Activated naive CD8-positive, alpha-beta T cell treated with anti-CD3 and anti-CD28 coated beads, Interleukin-2, amount 10 ng/mL, durations not matched to agents 7 days and 5 days (primary cell): Measurements from ENCODE around the gene CCDC102B. TPM values are rescaled to one million over a fixed set of nuclear protein-coding genes. Genes with fewer than 3 reads are reported as not detected.
"Not testable (repeated sequence)": the region's sequence is repeated elsewhere in the genome, so short reads cannot be mapped to it uniquely, and the experiment has no call there.

ENCODE experiments used
- ATAC-seq: fragments of 150-1000 bp; cut with Tn5 transposase; one replicate; pipeline ENCODE4 v1.10.0; 2021; ENCODE audit warnings: low read depth, moderate library complexity
- POLR2A ChIA-PET: fragments of 350-600 bp; sonication (Branson Sonifier 250); formaldehyde crosslinking; loops from one replicate; lab custom pipeline; 2021; ENCODE audit warnings: antibody characterized with exemption; lab: Charles Lee
- DNase-seq: peaks from one replicate; pipeline ENCODE4 v3.0.0; 2021
- H3K27ac Mint-ChIP-seq: one replicate; pipeline ENCODE4 v1.8.0; 2022; ENCODE audit warnings: mild to moderate bottlenecking, mixed read lengths
- H3K27me3 Mint-ChIP-seq: one replicate; pipeline ENCODE4 v1.8.0; 2022; ENCODE audit warnings: mild to moderate bottlenecking, moderate library complexity, mixed read lengths
- H3K36me3 Mint-ChIP-seq: one replicate; pipeline ENCODE4 v1.8.0; 2021; ENCODE audit warnings: mild to moderate bottlenecking, mixed read lengths
- H3K4me1 Mint-ChIP-seq: one replicate; pipeline ENCODE4 v1.8.0; 2021; ENCODE audit warnings: mixed read lengths
- H3K4me3 Mint-ChIP-seq: one replicate; pipeline ENCODE4 v1.8.0; 2022; ENCODE audit warnings: mild to moderate bottlenecking, moderate library complexity, mixed read lengths
- H3K9me3 Mint-ChIP-seq: one replicate; pipeline ENCODE4 v1.8.0; 2021; ENCODE audit warnings: mixed read lengths
- total RNA-seq, 2 experiments: library from RNA; stranded (reverse); gene quantifications; one replicate each; pipeline ENCODE4 v1.2.3, GENCODE V29; 2021

The CCDC102B gene
- total RNA-seq, 2 experiments from 2014 or later = 3.9 to 4.7 TPM

DNA sequence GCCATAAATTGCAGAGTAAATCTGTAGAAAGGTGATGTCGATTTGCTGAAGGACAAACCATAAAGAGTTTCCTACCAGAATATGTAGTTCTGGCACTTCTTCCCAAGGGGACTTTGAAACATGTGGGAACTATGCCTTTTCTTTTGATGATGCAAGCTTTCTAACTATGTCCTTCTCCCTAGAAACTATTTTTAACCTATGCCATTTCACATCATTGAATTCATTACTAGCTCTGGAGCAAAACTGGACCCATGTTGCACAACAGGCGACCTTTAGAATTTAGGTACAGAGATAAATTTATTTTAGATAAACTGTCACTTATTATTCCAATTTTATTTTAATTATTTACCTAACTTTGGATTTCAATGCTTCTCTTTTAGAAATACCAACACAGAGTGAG is 186.5 kb downstream of the CCDC102B start:
- H3K36me3 Mint-ChIP-seq = no peaks in the 10 kb centered on the region

DNA sequence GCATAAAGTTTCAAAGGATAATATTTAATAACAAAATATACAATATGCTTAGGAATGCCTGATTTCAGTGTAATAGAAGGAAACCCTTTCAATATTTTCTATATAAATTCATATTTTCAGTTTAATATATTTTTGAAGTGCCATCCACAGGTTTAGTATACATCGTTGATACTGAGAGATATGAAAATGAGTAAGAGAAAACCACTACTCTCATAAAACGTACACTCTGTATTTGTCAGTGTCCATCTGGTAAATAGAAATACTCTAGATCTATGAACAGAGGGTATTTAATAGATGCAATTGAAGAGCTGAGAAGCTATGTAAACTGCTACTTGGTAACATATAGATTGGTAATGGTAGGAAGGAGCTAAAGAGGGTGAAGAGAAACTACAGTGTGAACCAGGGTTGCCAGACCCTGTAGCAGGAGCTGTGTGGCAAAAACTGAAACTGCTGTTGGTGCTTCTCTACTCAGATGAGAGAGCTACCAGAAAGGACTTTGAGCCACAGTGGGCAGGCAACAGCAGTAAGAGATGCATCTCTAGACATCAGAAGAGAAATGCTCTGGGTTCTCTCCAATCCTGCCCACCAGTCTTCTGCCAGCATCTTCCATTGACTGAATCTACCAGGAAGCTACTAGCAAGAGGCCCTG is 187.4 kb downstream of the CCDC102B start:
- Mint-ChIP-seq H3K4me3 (no peak overlapping the region), H3K9me3 (peaks cover 1% of the 10 kb centered on the region), H3K27me3 (no peaks in the 10 kb centered on the region), H3K27ac (no peak overlapping the region), H3K36me3 (no peaks in the 10 kb centered on the region), H3K4me1 (no peaks in the 10 kb centered on the region)
- DNase-seq (no peak), ATAC-seq (no peak)
- POLR2A ChIA-PET = no interaction called here

More for the DNA sequence above, 186.5 kb downstream of the CCDC102B start:
- peaks cover 1% of the 10 kb centered on the region for H3K9me3 Mint-ChIP-seq
- no peak overlapping the region for H3K27ac Mint-ChIP-seq
- no peak overlapping the region for H3K4me3 Mint-ChIP-seq
- POLR2A ChIA-PET = no interaction called here
- DNase-seq = no peak
- no peak for ATAC-seq
- no peaks in the 10 kb centered on the region for H3K27me3 Mint-ChIP-seq
- H3K4me1 Mint-ChIP-seq = no peaks in the 10 kb centered on the region

DNA sequence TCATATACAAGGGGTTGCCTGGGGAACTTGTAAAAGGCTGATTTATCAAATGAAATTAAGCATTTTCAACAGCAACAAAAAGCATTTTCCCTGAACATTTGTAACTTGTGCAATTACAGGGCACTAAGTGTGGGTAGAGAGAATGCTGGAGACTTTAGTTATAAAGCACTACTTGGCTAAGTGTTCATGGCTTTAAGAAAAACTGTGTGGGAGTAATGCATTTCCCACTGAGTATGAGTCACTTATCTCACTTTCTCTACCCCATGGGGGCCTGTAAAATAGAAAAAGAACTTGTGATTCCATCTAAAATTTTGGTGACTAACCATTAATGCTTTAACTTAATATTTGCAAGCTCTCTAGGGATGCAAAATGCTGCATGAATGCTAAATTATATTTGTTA is 193.4 kb downstream of the CCDC102B start:
- no peak overlapping the region for H3K4me3 Mint-ChIP-seq
- no peaks in the 10 kb centered on the region for H3K27me3 Mint-ChIP-seq
- H3K36me3 Mint-ChIP-seq = no peaks in the 10 kb centered on the region
- no peaks in the 10 kb centered on the region for H3K4me1 Mint-ChIP-seq
- no peak for DNase-seq
- peaks cover 1% of the 10 kb centered on the region for H3K9me3 Mint-ChIP-seq
- no peak for ATAC-seq
- no peak overlapping the region for H3K27ac Mint-ChIP-seq
- POLR2A ChIA-PET = no interaction called here

DNA sequence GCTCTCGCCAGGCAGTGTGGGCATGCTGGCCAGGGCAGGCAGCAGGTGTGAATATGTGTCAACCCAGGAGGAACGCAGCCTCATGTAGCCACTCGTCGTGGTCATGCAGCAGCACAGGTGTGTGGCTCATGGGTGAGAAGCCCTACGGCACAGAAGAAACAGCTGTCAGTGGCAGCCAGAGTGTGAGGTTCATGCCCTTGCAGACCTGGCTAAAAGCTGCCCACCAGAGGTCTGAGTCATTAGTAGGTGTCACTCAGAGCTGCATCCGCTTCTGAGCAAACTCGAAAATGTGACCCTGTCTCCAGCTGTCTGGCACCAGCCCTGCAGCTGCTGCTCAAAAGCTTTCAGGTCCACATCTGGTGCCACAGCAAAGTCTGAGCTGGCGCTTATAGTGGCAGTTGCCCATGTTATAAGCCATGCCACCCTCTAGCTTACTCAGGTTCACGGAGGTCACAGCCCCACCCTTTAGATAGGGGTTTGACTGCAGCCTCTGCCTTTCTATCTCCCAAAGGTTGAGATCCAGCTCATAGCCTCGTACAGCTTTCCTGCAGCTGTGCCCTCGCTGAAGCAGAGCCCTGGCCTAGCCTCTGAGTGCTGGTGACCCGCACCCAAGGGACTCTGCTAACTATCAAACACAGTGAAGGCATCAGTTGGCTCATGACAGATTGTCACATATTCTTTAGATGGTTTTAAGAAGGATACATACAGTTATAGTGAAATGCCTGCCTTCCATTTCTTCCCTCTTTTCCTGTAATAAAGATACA is 195.0 kb downstream of the CCDC102B start:
- Mint-ChIP-seq H3K36me3 (no peaks in the 10 kb centered on the region), H3K4me1 (no peaks in the 10 kb centered on the region), H3K27me3 (no peaks in the 10 kb centered on the region), H3K4me3 (no peak overlapping the region), H3K9me3 (peaks cover 1% of the 10 kb centered on the region), H3K27ac (no peak overlapping the region)
- POLR2A ChIA-PET = no interaction called here
- no peak for DNase-seq
- no peak for ATAC-seq

DNA sequence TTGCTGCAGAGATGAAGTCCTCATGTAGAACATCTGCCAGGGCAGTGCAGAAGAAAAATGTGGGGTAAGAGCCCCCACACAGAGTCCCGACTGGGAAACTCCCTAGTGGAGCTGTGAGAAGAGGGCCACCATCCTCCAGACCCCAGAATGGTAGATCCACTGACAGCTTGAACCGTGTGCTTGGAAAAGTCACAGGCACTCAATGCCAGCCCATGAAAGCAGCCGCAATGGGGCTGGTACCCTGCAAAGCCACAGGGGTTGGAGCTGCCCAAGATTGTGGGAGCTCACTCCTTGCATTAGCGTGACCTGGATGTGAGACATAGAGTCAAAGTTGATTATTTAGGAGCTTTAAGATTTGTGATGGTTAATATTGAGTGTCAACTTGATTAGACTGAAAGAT is 197.8 kb downstream of the CCDC102B start:
- H3K9me3 Mint-ChIP-seq = peaks cover 1% of the 10 kb centered on the region
- no peak overlapping the region for H3K4me3 Mint-ChIP-seq
- no peaks in the 10 kb centered on the region for H3K4me1 Mint-ChIP-seq
- DNase-seq (no peak), ATAC-seq (no peak)
- H3K36me3 Mint-ChIP-seq = no peaks in the 10 kb centered on the region
- POLR2A ChIA-PET = no interaction called here
- H3K27ac Mint-ChIP-seq = no peak overlapping the region
- H3K27me3 Mint-ChIP-seq = no peaks in the 10 kb centered on the region

DNA sequence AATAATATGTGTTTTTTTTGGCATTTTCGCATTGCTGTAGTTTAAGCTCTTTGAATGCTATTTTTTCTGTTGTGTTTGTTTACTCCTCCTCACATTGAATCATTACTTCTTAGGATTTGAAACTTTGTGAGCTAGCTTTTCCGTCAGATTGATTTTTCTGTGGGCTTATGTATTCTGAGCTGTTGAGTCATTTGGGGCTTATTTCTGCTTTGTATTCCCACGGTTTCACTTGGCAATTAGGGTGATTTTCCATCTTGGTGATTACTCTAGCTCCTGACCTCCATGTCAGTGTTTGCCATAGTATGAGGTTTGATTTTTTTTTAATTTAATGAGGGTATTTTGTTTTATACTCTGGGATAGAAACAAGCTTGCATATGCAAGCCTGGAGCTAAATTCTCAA is 200.0 kb downstream of the CCDC102B start:
- POLR2A ChIA-PET = no interaction called here
- no peak overlapping the region for H3K4me3 Mint-ChIP-seq
- no peaks in the 10 kb centered on the region for H3K27me3 Mint-ChIP-seq
- ATAC-seq (no peak), DNase-seq (no peak)
- no peaks in the 10 kb centered on the region for H3K4me1 Mint-ChIP-seq
- H3K9me3 Mint-ChIP-seq = no peaks in the 10 kb centered on the region
- no peaks in the 10 kb centered on the region for H3K36me3 Mint-ChIP-seq
- H3K27ac Mint-ChIP-seq = no peak overlapping the region

DNA sequence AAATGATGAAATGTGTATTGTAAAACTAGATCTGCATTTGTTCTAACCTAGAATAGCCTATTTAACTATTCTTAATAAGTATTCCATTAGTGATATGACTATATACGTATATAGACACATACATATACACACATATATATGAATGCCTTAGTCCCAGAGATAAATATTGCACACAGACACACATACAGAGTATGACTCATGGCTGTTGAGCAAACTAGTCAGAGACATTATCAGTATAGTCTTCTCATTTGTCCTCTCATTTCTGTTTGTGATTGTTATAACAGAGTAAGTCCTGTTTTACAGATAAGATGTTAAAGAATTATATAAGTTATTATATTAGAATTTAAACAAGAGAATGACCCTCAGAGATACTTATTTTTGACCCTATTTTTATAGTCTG is 202.5 kb downstream of the CCDC102B start:
- Mint-ChIP-seq H3K4me1 (no peaks in the 10 kb centered on the region), H3K4me3 (no peak overlapping the region), H3K27me3 (no peaks in the 10 kb centered on the region), H3K9me3 (no peaks in the 10 kb centered on the region), H3K27ac (no peak overlapping the region), H3K36me3 (no peaks in the 10 kb centered on the region)
- ATAC-seq = no peak
- POLR2A ChIA-PET = no interaction called here
- no peak for DNase-seq

DNA sequence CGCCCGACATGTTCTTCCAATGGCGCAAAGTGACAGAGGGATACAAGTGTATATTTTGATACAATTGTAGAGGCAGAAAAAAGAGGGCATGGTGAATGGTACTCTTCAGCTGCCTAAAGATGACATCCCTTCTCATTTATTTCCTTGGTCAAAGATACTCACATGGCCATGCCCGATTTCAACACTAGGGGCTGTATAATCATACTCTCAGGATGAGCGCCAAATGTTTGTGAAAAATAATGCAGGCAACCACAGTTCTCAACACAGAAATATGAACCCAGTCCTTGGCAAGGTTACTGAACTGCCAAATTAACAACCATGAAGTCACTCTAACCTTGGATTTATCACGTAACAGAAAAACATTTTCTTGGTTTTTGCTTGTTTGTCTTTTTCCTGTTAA is 204.4 kb downstream of the CCDC102B start:
- no peak overlapping the region for H3K27ac Mint-ChIP-seq
- POLR2A ChIA-PET = no interaction called here
- no peaks in the 10 kb centered on the region for H3K4me1 Mint-ChIP-seq
- no peaks in the 10 kb centered on the region for H3K36me3 Mint-ChIP-seq
- no peaks in the 10 kb centered on the region for H3K27me3 Mint-ChIP-seq
- ATAC-seq (no peak), DNase-seq (no peak)
- H3K9me3 Mint-ChIP-seq = no peaks in the 10 kb centered on the region
- no peak overlapping the region for H3K4me3 Mint-ChIP-seq

DNA sequence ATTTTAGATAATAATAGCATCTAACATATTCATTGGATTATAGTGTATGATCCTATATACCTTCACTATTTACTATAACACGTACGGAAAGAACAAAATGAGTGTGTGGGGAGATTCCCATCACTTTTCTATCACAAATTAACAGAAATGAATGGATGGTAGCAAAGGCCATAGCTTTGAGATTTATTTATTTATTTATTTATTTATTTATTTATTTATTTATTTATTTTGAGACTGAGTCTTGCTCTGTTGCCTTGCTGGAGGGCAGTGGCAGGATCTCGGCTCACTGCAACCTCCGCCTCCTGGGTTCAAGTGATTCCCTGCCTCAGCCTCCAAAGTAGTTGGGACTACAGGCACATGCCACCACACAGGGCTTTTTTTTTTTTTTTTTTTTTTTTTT is 208.3 kb downstream of the CCDC102B start:
- H3K27ac Mint-ChIP-seq, H3K9me3 Mint-ChIP-seq, H3K4me1 Mint-ChIP-seq, ATAC-seq, H3K27me3 Mint-ChIP-seq, DNase-seq, H3K4me3 Mint-ChIP-seq, POLR2A ChIA-PET, H3K36me3 Mint-ChIP-seq: not testable (repeated sequence)

DNA sequence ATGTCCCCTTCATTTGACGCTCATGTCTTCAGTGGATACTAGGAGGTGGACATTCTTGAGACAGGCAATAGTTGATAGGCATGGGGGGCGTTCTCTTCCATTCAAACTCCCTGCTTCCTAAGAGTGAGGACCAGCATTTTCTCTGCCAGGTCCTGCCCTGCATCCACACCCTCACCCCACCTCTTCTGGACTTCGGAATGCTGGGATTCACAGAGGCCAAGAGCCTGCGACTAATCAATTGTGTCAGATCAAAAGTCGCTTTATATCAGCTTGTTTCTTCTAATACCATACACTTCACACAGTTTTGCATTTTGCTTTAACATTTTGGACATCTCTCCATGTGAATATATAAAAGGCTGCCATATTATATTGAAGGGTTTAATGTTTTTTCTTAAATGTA is 210.7 kb downstream of the CCDC102B start:
- Mint-ChIP-seq H3K36me3 (no peaks in the 10 kb centered on the region), H3K27ac (no peak overlapping the region)

DNA sequence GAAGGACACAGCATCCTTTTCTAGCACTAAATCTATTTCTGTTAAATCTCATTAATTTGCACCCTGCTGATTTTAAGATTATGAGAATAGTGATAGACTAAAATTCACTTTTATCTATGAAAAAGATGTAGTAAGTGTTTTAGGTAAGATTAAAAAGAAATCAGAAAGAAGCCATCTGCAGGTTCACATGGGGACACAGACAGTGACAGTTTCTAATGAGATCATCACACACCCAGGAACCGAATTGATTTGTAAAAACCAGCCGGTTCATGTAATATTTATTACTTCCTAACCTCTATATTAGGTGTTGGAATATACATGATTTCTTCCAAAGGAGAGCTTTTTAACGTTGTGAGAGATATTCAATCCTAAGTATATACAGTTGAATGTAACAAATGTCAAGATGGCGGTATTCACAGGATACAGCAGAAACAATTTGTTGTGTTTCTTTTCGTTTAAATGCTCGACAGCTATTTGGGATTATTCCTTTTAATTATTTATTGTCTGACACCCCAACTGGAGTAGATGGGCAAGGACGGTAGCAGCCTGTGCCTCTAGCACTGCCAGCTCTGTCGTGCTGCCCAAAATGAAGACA is 223.4 kb downstream of the CCDC102B start:
- Mint-ChIP-seq H3K9me3 (no peaks in the 10 kb centered on the region), H3K27ac (no peak overlapping the region), H3K27me3 (no peaks in the 10 kb centered on the region), H3K36me3 (no peaks in the 10 kb centered on the region), H3K4me1 (no peaks in the 10 kb centered on the region), H3K4me3 (no peak overlapping the region)
- no peak for DNase-seq
- POLR2A ChIA-PET = no interaction called here
- ATAC-seq = no peak

More for the DNA sequence above, 210.7 kb downstream of the CCDC102B start:
- Mint-ChIP-seq H3K27me3 (no peaks in the 10 kb centered on the region), H3K9me3 (no peaks in the 10 kb centered on the region), H3K4me3 (no peak overlapping the region), H3K4me1 (no peaks in the 10 kb centered on the region)
- ATAC-seq = no peak
- no peak for DNase-seq
- POLR2A ChIA-PET = no interaction called here

DNA sequence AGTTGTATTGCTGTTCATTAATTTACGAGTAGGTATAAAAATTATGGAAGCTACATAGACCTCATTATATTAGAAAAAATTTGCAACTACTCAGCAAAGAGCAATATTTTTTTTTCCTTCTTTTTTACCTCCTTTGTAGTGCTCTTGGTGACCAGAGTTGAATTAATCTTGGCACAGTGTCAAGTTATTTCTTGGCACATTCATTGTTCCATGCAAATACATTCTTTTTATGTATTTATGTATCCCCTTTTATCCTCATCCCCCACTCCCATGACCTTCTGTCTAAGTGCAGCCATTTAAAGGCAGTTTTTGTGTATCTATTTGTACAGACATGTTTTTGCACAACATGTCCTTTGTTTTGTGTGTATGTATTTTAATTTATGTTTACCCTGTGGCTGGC is 224.5 kb downstream of the CCDC102B start:
- DNase-seq = no peak
- H3K36me3 Mint-ChIP-seq = no peaks in the 10 kb centered on the region
- POLR2A ChIA-PET = no interaction called here
- no peaks in the 10 kb centered on the region for H3K27me3 Mint-ChIP-seq
- no peaks in the 10 kb centered on the region for H3K4me1 Mint-ChIP-seq
- H3K9me3 Mint-ChIP-seq = no peaks in the 10 kb centered on the region
- H3K27ac Mint-ChIP-seq = no peak overlapping the region
- H3K4me3 Mint-ChIP-seq = no peak overlapping the region
- no peak for ATAC-seq

DNA sequence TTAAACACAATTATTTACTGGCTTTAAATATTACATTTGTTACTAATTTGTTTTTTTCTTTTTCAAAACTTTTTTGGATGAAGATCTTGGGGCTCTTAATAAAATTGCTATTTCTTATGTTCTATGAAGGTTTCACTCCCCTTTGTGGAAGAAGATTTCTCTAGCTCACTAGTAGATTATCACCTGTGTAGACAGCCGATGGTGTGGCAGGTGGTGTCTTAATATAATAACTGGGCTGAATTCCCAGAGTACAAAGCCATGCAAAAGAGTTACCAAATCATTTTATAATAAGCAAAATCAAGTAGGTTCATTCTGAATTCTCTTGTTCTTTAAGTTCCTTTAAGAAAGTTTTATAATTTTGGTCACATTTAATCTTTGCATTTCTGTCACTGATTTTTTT is 233.7 kb downstream of the CCDC102B start:
- Mint-ChIP-seq H3K36me3 (no peaks in the 10 kb centered on the region), H3K27me3 (no peaks in the 10 kb centered on the region), H3K9me3 (no peaks in the 10 kb centered on the region), H3K27ac (no peak overlapping the region), H3K4me1 (no peaks in the 10 kb centered on the region), H3K4me3 (no peak overlapping the region)
- POLR2A ChIA-PET = no interaction called here
- DNase-seq (no peak), ATAC-seq (no peak)

DNA sequence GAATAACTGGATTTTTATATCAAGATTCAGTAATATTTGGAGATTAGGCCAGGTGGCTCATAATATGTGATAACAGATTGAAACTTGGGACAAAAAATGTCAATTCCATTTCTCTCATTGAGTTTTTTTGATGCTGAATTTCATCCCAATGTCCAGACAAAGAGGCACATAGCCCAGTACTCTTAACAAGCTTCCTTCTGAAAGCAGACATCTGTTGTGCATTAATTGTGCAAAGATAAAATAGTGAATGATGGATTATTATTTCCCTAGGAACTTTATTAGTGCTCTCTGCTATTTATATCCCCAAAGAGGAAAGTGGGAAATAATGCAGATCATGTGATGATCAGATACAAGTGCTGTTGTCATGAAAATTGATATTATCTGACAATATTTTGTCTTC is 234.1 kb downstream of the CCDC102B start:
- no peak for ATAC-seq
- H3K27me3 Mint-ChIP-seq = no peaks in the 10 kb centered on the region

More for the DNA sequence above, 234.1 kb downstream of the CCDC102B start:
- Mint-ChIP-seq H3K4me1 (no peaks in the 10 kb centered on the region), H3K27ac (no peak overlapping the region), H3K36me3 (no peaks in the 10 kb centered on the region), H3K9me3 (no peaks in the 10 kb centered on the region), H3K4me3 (no peak overlapping the region)
- no peak for DNase-seq
- POLR2A ChIA-PET = no interaction called here
